ENCODE data around the gene MAPK8. TPM values are rescaled to one million over a fixed set of nuclear protein-coding genes. Genes with fewer than 3 reads are reported as not detected.

Gene MAPK8
- total RNA-seq, 2 experiments from 2014 or later: 29.1 to 40.5 TPM

DNA sequence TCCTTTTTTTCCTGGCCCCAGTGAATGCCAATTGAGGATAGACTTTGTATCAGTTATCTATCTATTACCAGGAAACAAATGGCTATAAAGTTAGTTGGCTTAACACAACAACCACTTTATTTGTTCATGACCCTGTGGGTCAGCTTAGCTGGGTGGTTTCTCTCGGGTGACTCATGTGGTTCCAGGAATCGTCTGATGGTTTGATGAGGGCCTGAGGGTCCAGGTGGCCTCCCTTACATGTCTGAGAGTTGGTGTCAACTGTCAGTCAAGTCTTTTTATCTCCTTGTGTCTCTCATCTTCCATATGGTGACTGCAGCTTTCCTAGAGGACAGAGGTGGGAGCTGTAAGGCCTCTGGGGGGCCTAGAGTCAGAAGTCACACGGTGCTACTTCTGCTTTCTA is 15.3 kb upstream of the MAPK8 start:
- Histone ChIP-seq H3K9me3 (ENCODE audit: low read length) (no peaks in the 10 kb centered on the region), H3K4me1 (ENCODE audit: insufficient read depth, low read length, poor library complexity, severe bottlenecking) (no peaks in the 10 kb centered on the region), H3K4me2 (ENCODE audit: low read length) (no peak overlapping the region), H3K36me3 (ENCODE audit: insufficient read depth, low read length) (no peaks in the 10 kb centered on the region), H3K9me2 (ENCODE audit: insufficient read depth, low read length) (no peaks in the 10 kb centered on the region), H2AFZ (ENCODE audit: low read length) (no peak overlapping the region), H3K79me2 (ENCODE audit: insufficient read depth, low read depth, low read length) (no peaks in the 10 kb centered on the region), H3K4me3 (ENCODE audit: low read depth, low read length, poor library complexity, severe bottlenecking) (no peak overlapping the region), H3K27ac (ENCODE audit: low read depth, low read length, poor library complexity, severe bottlenecking) (no peak overlapping the region), H4K20me1 (ENCODE audit: insufficient read depth, low read length) (no peaks in the 10 kb centered on the region)
- POLR2A ChIA-PET: no interaction called here
- TF ChIP-seq, protein P1, sequence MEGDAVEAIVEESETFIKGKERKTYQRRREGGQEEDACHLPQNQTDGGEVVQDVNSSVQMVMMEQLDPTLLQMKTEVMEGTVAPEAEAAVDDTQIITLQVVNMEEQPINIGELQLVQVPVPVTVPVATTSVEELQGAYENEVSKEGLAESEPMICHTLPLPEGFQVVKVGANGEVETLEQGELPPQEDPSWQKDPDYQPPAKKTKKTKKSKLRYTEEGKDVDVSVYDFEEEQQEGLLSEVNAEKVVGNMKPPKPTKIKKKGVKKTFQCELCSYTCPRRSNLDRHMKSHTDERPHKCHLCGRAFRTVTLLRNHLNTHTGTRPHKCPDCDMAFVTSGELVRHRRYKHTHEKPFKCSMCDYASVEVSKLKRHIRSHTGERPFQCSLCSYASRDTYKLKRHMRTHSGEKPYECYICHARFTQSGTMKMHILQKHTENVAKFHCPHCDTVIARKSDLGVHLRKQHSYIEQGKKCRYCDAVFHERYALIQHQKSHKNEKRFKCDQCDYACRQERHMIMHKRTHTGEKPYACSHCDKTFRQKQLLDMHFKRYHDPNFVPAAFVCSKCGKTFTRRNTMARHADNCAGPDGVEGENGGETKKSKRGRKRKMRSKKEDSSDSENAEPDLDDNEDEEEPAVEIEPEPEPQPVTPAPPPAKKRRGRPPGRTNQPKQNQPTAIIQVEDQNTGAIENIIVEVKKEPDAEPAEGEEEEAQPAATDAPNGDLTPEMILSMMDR (conservative IDR thresholded peaks at IDR 0.05; ENCODE audit: low read length): no peak
- no peak for TF ChIP-seq EZH2phosphoT487 (IDR thresholded peaks at IDR 0.05; ENCODE audit: borderline replicate concordance, low read depth, low read length)
- DNase-seq (ENCODE audit: low spot score): no peak
- CTCF ChIA-PET (ENCODE audit: unreplicated experiment): no interaction called here
- intact Hi-C loops (cut with micrococcal nuclease; ENCODE audit: unreplicated experiment): no loop called here
- no TSS peak for BruUV-seq (replicated peaks)

DNA sequence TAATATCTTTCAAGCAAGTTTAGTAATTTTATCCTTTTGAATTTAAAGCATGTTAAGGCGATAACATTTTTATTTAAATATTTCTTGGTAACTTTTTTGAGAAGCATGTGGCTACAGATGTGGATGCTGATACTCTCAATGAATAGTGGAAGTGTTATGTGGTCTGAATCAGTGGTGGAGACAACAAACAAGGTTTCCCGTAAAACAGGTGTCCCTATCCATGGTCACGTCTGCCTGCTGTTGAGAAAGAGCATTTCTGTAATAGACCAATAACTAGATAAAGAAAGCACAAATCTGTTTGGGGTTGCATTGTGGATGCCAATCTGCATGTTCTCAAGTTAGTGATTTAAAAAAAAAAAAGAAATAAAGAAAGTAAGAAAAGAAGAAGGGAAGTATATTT is 13.9 kb upstream of the MAPK8 start:
- H3K79me2 ChIP-seq (ENCODE audit: insufficient read depth, low read depth, low read length): no peaks in the 10 kb centered on the region
- intact Hi-C loops (cut with micrococcal nuclease; ENCODE audit: unreplicated experiment): no loop called here
- H3K4me3 ChIP-seq (ENCODE audit: low read depth, low read length, poor library complexity, severe bottlenecking): no peak overlapping the region
- H3K4me2 ChIP-seq (ENCODE audit: low read length): no peak overlapping the region
- POLR2A ChIA-PET: no interaction called here
- H2AFZ ChIP-seq (ENCODE audit: low read length): no peak overlapping the region
- no peaks in the 10 kb centered on the region for H4K20me1 ChIP-seq (ENCODE audit: insufficient read depth, low read length)
- no peak for DNase-seq (ENCODE audit: low spot score)
- no TSS peak for BruUV-seq (replicated peaks)
- H3K4me1 ChIP-seq (ENCODE audit: insufficient read depth, low read length, poor library complexity, severe bottlenecking): no peaks in the 10 kb centered on the region
- CTCF ChIA-PET (ENCODE audit: unreplicated experiment): no interaction called here
- no peak overlapping the region for H3K27ac ChIP-seq (ENCODE audit: low read depth, low read length, poor library complexity, severe bottlenecking)
- H3K9me2 ChIP-seq (ENCODE audit: insufficient read depth, low read length): no peaks in the 10 kb centered on the region
- H3K36me3 ChIP-seq (ENCODE audit: insufficient read depth, low read length): no peaks in the 10 kb centered on the region
- TF ChIP-seq EZH2phosphoT487 (IDR thresholded peaks at IDR 0.05; ENCODE audit: borderline replicate concordance, low read depth, low read length): no peak
- TF ChIP-seq, protein P1 (conservative IDR thresholded peaks at IDR 0.05; ENCODE audit: low read length): no peak
- no peaks in the 10 kb centered on the region for H3K9me3 ChIP-seq (ENCODE audit: low read length)

DNA sequence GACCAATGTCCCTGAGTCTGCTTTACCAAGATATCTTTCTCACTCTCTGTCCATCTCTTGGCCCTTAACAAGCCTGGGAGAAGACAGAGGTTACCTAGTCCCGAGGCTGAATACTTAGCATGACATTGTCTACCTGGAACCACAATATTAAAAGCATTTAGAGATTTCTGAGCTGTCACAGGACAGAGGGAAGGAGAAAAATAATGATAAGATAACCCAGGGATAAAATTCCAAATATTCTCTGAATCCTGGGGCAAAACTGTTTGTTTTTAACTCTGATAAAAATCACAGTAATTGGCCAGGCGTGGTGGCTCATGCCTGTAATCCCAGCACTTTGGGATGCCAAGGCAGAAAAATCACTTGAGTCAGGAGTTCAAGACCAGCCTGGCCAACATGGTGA is 12.0 kb upstream of the MAPK8 start:
- Histone ChIP-seq H3K4me2 (ENCODE audit: low read length) (no peak overlapping the region), H4K20me1 (ENCODE audit: insufficient read depth, low read length) (no peaks in the 10 kb centered on the region), H2AFZ (ENCODE audit: low read length) (no peak overlapping the region), H3K79me2 (ENCODE audit: insufficient read depth, low read depth, low read length) (no peaks in the 10 kb centered on the region), H3K27ac (ENCODE audit: low read depth, low read length, poor library complexity, severe bottlenecking) (no peak overlapping the region), H3K9me3 (ENCODE audit: low read length) (no peaks in the 10 kb centered on the region), H3K9me2 (ENCODE audit: insufficient read depth, low read length) (no peaks in the 10 kb centered on the region), H3K4me3 (ENCODE audit: low read depth, low read length, poor library complexity, severe bottlenecking) (no peak overlapping the region), H3K36me3 (ENCODE audit: insufficient read depth, low read length) (no peaks in the 10 kb centered on the region), H3K4me1 (ENCODE audit: insufficient read depth, low read length, poor library complexity, severe bottlenecking) (no peaks in the 10 kb centered on the region)
- intact Hi-C loops (cut with micrococcal nuclease; ENCODE audit: unreplicated experiment): no loop called here
- no peak for TF ChIP-seq EZH2phosphoT487 (IDR thresholded peaks at IDR 0.05; ENCODE audit: borderline replicate concordance, low read depth, low read length)
- TF ChIP-seq, protein P1 (conservative IDR thresholded peaks at IDR 0.05; ENCODE audit: low read length): no peak
- CTCF ChIA-PET (ENCODE audit: unreplicated experiment): no interaction called here
- BruUV-seq (replicated peaks): no TSS peak
- POLR2A ChIA-PET: no interaction called here
- DNase-seq (ENCODE audit: low spot score): no peak

Measured in OCI-LY7 (cell line).